GDM1 (cell line): ENCODE data around the gene SETD6.
"Not testable (repeated sequence)": the region's sequence is repeated elsewhere in the genome, so short reads cannot be mapped to it uniquely, and the experiment has no call there.

Experiments used
- DNase-seq: peaks from one replicate; lab custom pipeline; 2025; lab: John Stamatoyannopoulos, UW

SETD6 gene

GRCh38 chr16:58542291-58542690 is 27.0 kb downstream of the SETD6 start:
- no peak for DNase-seq

- DNase-seq, result no peak
These were observed 28.4 kb downstream of the SETD6 start for GRCh38 chr16:58543685-58544084.

- DNase-seq, result no peak
These were observed 33.1 kb downstream of the SETD6 start for GRCh38 chr16:58548378-58548777.

- no peak for DNase-seq
These were observed 36.2 kb downstream of the SETD6 start for GRCh38 chr16:58551496-58551895.

- DNase-seq, result no peak
These were observed 41.4 kb downstream of the SETD6 start for GRCh38 chr16:58556678-58557077.

GRCh38 chr16:58563235-58563634 is 47.9 kb downstream of the SETD6 start:
- DNase-seq, result no peak

- DNase-seq, result no peak
These were observed 48.5 kb downstream of the SETD6 start for GRCh38 chr16:58563775-58564174.

- DNase-seq, result not testable (repeated sequence)
These were observed 50.4 kb downstream of the SETD6 start for GRCh38 chr16:58565697-58566096.
